Nucleus accumbens (tissue), 56 donors: ENCODE results near the gene PEX14.

ENCODE experiments used
- DNase-seq, 56 donors: peaks; one replicate each; lab custom pipeline; 2025; lab: John Stamatoyannopoulos, UW

The PEX14 gene

GRCh38 chr1:10672343-10673050, 197.7 kb downstream of the PEX14 start:
- peak in 14 of 56 donors; percentile 5 to 64 (median 10) for DNase-seq

GRCh38 chr1:10673109-10673711, 198.5 kb downstream of the PEX14 start:
- DNase-seq, result no peak

- no peak for DNase-seq
These were observed 199.5 kb downstream of the PEX14 start for GRCh38 chr1:10674222-10674621.

- DNase-seq, result peak in 3 of 56 donors; percentile 12 to 17 (median 12)
These were observed 200.2 kb downstream of the PEX14 start for GRCh38 chr1:10674700-10675609.

- no peak for DNase-seq
These were observed 201.1 kb downstream of the PEX14 start for GRCh38 chr1:10675813-10676212.

- DNase-seq, result no peak
These were observed 202.2 kb downstream of the PEX14 start for GRCh38 chr1:10676963-10677362.

GRCh38 chr1:10677491-10678391, 203.0 kb downstream of the PEX14 start:
- peak in 1 of 56 donors; percentile 20 for DNase-seq

- DNase-seq, result no peak
These were observed 203.7 kb downstream of the PEX14 start for GRCh38 chr1:10678402-10678801.

- DNase-seq, result no peak
These were observed 204.1 kb downstream of the PEX14 start for GRCh38 chr1:10678852-10679251.

GRCh38 chr1:10679496-10680220, 204.9 kb downstream of the PEX14 start:
- peak in 1 of 56 donors; percentile 11 for DNase-seq
